ENCODE results near the gene UBE2L3. TPM values are rescaled to one million over a fixed set of nuclear protein-coding genes. Genes with fewer than 3 reads are reported as not detected.

Gene UBE2L3
- total and polyA plus RNA-seq, 2 of the 8 experiments (the other 6 are each of a cell fraction or from before 2014, with no cell fraction given) = 63.5 to 90.0 TPM

DNA sequence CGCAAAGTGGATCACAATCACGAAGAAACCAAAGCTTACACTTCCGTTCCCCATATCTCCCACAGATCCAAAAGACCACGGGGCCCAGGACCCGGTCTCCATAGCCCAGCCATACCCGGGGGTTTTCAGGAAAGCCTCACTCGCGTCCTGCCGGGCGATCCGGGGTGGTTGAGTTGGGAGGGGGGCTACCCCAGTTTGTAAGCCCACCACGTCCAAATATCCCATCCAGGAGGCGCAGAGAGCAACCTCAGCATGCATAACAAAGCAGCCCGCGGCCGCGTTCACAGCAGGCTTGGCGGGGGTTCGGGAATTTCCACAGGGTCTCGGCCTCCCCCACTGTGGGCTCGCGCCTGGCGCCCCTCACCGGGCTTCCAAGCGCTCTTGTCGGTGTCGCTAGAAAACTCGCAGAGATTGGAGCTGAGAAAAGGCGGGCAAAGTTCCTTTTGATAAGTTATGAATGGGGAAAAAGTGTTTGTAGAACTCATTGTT is 84.1 kb downstream of the UBE2L3 start:
- H3K79me1 ChIP-seq (ENCODE audit: low read depth, low read length) = peaks cover 7% of the 10 kb centered on the region; the same call in 1 of the 2 replicates
- peak overlapping the region; percentile 94 for H3K56ac ChIP-seq (replicated peaks; ENCODE audit: insufficient read length, low read depth, low read length)
- 1% methylated on average over 28 of the region's 29 CpGs; no CpG with 5 or more reads in 1 of the 2 experiments for WGBS, 2 experiments (ENCODE audit: extremely low coverage in 1 of 2, insufficient coverage in 1 of 2, insufficient read length in 1 of 2, insufficient replicate concordance in 2 of 2, low coverage in 1 of 2, low lambda C conversion rate in 2 of 2, missing lambda C conversion rate in 1 of 2)
- H2AFZ ChIP-seq (ENCODE audit: low read length) = peak overlapping the region; percentile 6; the same call in 1 of the 2 replicates
- peak overlapping the region in 2 of 4 experiments; percentile 48 to 78; a peak in 4 of 7 replicates for H3K9ac ChIP-seq (replicated peaks in 1 of 4; ENCODE audit: extremely low read depth in 1 of 4, low read depth in 3 of 4, low read length in 3 of 4)
- peaks cover 3 to 16% (median 7%) of the 10 kb centered on the region in 4 experiments for H3K4me1 ChIP-seq (replicated peaks in 1 of 4; ENCODE audit: control insufficient read depth in 3 of 4, insufficient read depth in 4 of 4, low read length in 3 of 4)
- peaks cover 5% of the 10 kb centered on the region; the same call in 1 of the 2 replicates for H3K23me2 ChIP-seq (ENCODE audit: low read depth, low read length)
- H3K9me3 ChIP-seq (ENCODE audit: insufficient read depth in 2 of 2, low read depth in 1 of 2, low read length in 1 of 2) = no peaks in the 10 kb centered on the region
- peak overlapping the region; percentile 51 for H2BK120ac ChIP-seq (replicated peaks; ENCODE audit: low read depth, low read length)
- peak overlapping the region; percentile 92 for H4K8ac ChIP-seq (ENCODE audit: extremely low read depth, insufficient read depth, low read length)
- peak overlapping the region; percentile 84 for H4K5ac ChIP-seq (ENCODE audit: insufficient read length, low read depth, low read length)
- H2BK12ac ChIP-seq (ENCODE audit: low read depth, low read length) = no peak overlapping the region
- H4K91ac ChIP-seq (replicated peaks; ENCODE audit: insufficient read length, low read length) = peak overlapping the region; percentile 84
- peaks cover 0 to 4% of the 10 kb centered on the region in 2 experiments; a peak in 1 of 4 replicates for H3K79me2 ChIP-seq (ENCODE audit: control insufficient read depth in 1 of 2, insufficient read depth in 2 of 2, low read length in 2 of 2)
- H3K4ac ChIP-seq (replicated peaks; ENCODE audit: insufficient read length, low read depth, low read length) = peak overlapping the region; percentile 84
- no peak overlapping the region for H3K14ac ChIP-seq (ENCODE audit: insufficient read length)
- ChIA-PET CTCF (ENCODE audit: partially characterized antibody) (interaction anchor here (0.7 to 22.2 kb wide), 3 partner anchors 9 to 89 kb away, joined by 4 to 499 read pairs (median 22); partner anchors contain the start of genes CCDC116, SDF2L1 and YDJC), POLR2A (ENCODE audit: partially characterized antibody) (interaction anchor here (0.7 to 5.9 kb wide), 7 partner anchors 9 to 79 kb away, joined by 3 to 42 read pairs (median 4); partner anchors contain the start of genes PPIL2 and SDF2L1)
- H3K4me2 ChIP-seq (ENCODE audit: insufficient read depth in 1 of 2, low read depth in 2 of 2, low read length in 2 of 2) = peak overlapping the region; percentile 68 to 97
- peaks cover 7 to 11% of the 10 kb centered on the region in 2 experiments for H4K20me1 ChIP-seq (replicated peaks in 1 of 2; ENCODE audit: control insufficient read depth in 1 of 2, insufficient read depth in 2 of 2, low read length in 2 of 2)
- H3K18ac ChIP-seq (ENCODE audit: extremely low read depth, low read length) = peak overlapping the region; percentile 87
- DNase-seq (ENCODE audit: low read depth in 1 of 2, low spot score in 2 of 2) = no peak
- H3K23ac ChIP-seq (ENCODE audit: insufficient read length) = no peak overlapping the region
- H2BK20ac ChIP-seq (ENCODE audit: low read length) = no peak overlapping the region
- H2AK5ac ChIP-seq (ENCODE audit: low read depth, low read length) = no peak overlapping the region
- H2BK15ac ChIP-seq (ENCODE audit: low read length) = peak overlapping the region; percentile 88; the same call in 1 of the 2 replicates
- H3K4me3 ChIP-seq (ENCODE audit: extremely low read depth in 1 of 4, insufficient read depth in 2 of 4, low read depth in 3 of 4, low read length in 4 of 4) = peak overlapping the region; percentile 78 to 98 (median 81)
- no peaks in the 10 kb centered on the region for H3K27me3 ChIP-seq (replicated peaks in 1 of 4; ENCODE audit: control insufficient read depth in 3 of 4, extremely low read depth in 1 of 4, insufficient read depth in 3 of 4, low read length in 3 of 4)
- peak overlapping the region; percentile 52; the same call in 1 of the 2 replicates for H3K27ac ChIP-seq (ENCODE audit: low read depth, low read length)
- peaks cover 10 to 17% (median 14%) of the 10 kb centered on the region in 4 experiments; a peak in 6 of 8 replicates for H3K36me3 ChIP-seq (ENCODE audit: control insufficient read depth in 2 of 4, insufficient read depth in 4 of 4, low read length in 3 of 4)
- no peak for FAIRE-seq
- H2BK5ac ChIP-seq (ENCODE audit: low read depth, low read length) = peak overlapping the region; percentile 46; the same call in 1 of the 2 replicates
- peak; percentile 83 for TF ChIP-seq KDM4A (IDR thresholded peaks at IDR 0.05; ENCODE audit: low read depth, low read length, severe bottlenecking)
- TF ChIP-seq SUZ12 (IDR thresholded peaks at IDR 0.05; ENCODE audit: low read length) = no peak
- TF ChIP-seq RXRA (IDR thresholded peaks at IDR 0.05; ENCODE audit: insufficient read depth, low read depth, low read length) = no peak
- TF ChIP-seq KDM1A (IDR thresholded peaks at IDR 0.05; ENCODE audit: borderline replicate concordance, low read length) = no peak; the same call in 1 of the 2 replicates
- TF ChIP-seq FOSL1 (IDR thresholded peaks at IDR 0.05; ENCODE audit: insufficient read depth, low read depth, low read length) = no peak
- TF ChIP-seq TAF1 (IDR thresholded peaks at IDR 0.05; ENCODE audit: low read depth, low read length) = no peak
- TF ChIP-seq, protein P1, sequence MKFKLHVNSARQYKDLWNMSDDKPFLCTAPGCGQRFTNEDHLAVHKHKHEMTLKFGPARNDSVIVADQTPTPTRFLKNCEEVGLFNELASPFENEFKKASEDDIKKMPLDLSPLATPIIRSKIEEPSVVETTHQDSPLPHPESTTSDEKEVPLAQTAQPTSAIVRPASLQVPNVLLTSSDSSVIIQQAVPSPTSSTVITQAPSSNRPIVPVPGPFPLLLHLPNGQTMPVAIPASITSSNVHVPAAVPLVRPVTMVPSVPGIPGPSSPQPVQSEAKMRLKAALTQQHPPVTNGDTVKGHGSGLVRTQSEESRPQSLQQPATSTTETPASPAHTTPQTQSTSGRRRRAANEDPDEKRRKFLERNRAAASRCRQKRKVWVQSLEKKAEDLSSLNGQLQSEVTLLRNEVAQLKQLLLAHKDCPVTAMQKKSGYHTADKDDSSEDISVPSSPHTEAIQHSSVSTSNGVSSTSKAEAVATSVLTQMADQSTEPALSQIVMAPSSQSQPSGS (IDR thresholded peaks at IDR 0.05; ENCODE audit: low read length) = no peak
- TF ChIP-seq GABPA (IDR thresholded peaks at IDR 0.05; ENCODE audit: borderline replicate concordance, insufficient read depth, low read length) = 0 out of 2 replicates have a peak, but pooled peaks have one; percentile 23
- TF ChIP-seq RBBP5 (IDR thresholded peaks at IDR 0.05; ENCODE audit: borderline replicate concordance, low read depth, low read length) = no peak
